Endothelial cell of umbilical vein (primary cell): ENCODE results near the gene STRN. TPM values are rescaled to one million over a fixed set of nuclear protein-coding genes. Genes with fewer than 3 reads are reported as not detected.

Experiments used
- BruUV-seq: library from RNA; stranded (reverse); fragments of 400-500 nt; replicated peaks from 2 replicates; lab custom pipeline; 2021; lab: Mats Ljungman, UMichigan
- CTCF ChIA-PET: fragments of 300-600, 350-600 bp; sonication (Branson Sonifier 250); formaldehyde crosslinking; loops from one replicate; lab custom pipeline; 2021; ENCODE audit warnings: antibody characterized with exemption, inconsistent platforms; lab: Charles Lee
- POLR2A ChIA-PET: fragments of 300-600, 350-600 bp; sonication (Branson Sonifier 250); formaldehyde crosslinking; loops from one replicate; lab custom pipeline; 2021; ENCODE audit warnings: antibody characterized with exemption, inconsistent platforms; lab: Charles Lee
- DNase-seq: peaks from one replicate; pipeline ENCODE4 v3.0.0-alpha.2; 2011; ENCODE audit warnings: low read depth, low spot score
- FAIRE-seq: peaks from 2 replicates; lab custom pipeline; 2011; peaks lifted over from hg19 to GRCh38; lab: Jason Lieb, UNC
- H2AFZ ChIP-seq: 2 replicates; pipeline ENCODE4 v1.6.0; 2012; ENCODE audit warnings: low read depth, low read length, control low read depth, inconsistent platforms
- H3K27ac ChIP-seq: 2 replicates; pipeline ENCODE4 v1.5.1; 2011; ENCODE audit warnings: low read depth, mild to moderate bottlenecking, control low read depth, low read length, moderate library complexity; ENCODE audit not compliant: insufficient read depth
- H3K27me3 ChIP-seq, 2 experiments: 2 replicates each; pipeline versions ENCODE4 v1.6.0 to v1.6.1; 2011; ENCODE audit warnings: low read length in 2 of 2, mixed read lengths in 1 of 2; ENCODE audit not compliant: control insufficient read depth in 2 of 2, insufficient read depth in 2 of 2
- H3K36me3 ChIP-seq, 2 experiments: 2 replicates in 1 of 2; 3 replicates in 1 of 2; pipeline ENCODE4 v1.5.1; 2011; ENCODE audit warnings: low read length in 2 of 2, mild to moderate bottlenecking in 1 of 2, moderate library complexity in 1 of 2; ENCODE audit not compliant: control insufficient read depth in 2 of 2, insufficient read depth in 2 of 2; ENCODE audit errors: extremely low read depth in 1 of 2
- H3K4me1 ChIP-seq: 3 replicates; pipeline ENCODE4 v1.5.1; 2011; ENCODE audit warnings: mild to moderate bottlenecking, low read length; ENCODE audit not compliant: control insufficient read depth, insufficient read depth; ENCODE audit errors: extremely low read depth
- H3K4me2 ChIP-seq: 2 replicates; pipeline ENCODE4 v1.6.1; 2011; ENCODE audit warnings: low read length, control low read depth, mixed read lengths; ENCODE audit not compliant: insufficient read depth
- H3K4me3 ChIP-seq, 3 experiments: fragments of 200-600 bp in 1 of 3; sonication (generic), shearing (Covaris generic) in 1 of 3; replicated peaks in 1 of 3; 2 replicates each; pipeline ENCODE4 v1.5.1; 2011 to 2016; ENCODE audit warnings: control low read depth in 3 of 3, low read length in 3 of 3, mild to moderate bottlenecking in 2 of 3, inconsistent platforms in 1 of 3, low read depth in 1 of 3, moderate library complexity in 1 of 3; ENCODE audit not compliant: insufficient read depth in 1 of 3
- H3K79me2 ChIP-seq: 2 replicates; pipeline ENCODE4 v1.6.0; 2012; ENCODE audit warnings: low read length, inconsistent platforms; ENCODE audit not compliant: control insufficient read depth, insufficient read depth
- H3K9ac ChIP-seq: replicated peaks from 2 replicates; pipeline ENCODE3; 2011; ENCODE audit warnings: low read length, control low read depth; ENCODE audit not compliant: insufficient read depth; ENCODE audit errors: extremely low read depth
- H3K9me1 ChIP-seq: replicated peaks from 3 replicates; pipeline ENCODE4 v1.6.0; 2011; ENCODE audit warnings: mild to moderate bottlenecking, low read length; ENCODE audit not compliant: control insufficient read depth, insufficient read depth; ENCODE audit errors: extremely low read depth
- H3K9me3 ChIP-seq: replicated peaks from 2 replicates; pipeline ENCODE4 v1.5.1; 2012; ENCODE audit warnings: low read length, inconsistent platforms; ENCODE audit not compliant: control insufficient read depth, insufficient read depth
- H4K20me1 ChIP-seq: replicated peaks from 2 replicates; pipeline ENCODE3; 2011; ENCODE audit warnings: mild to moderate bottlenecking, low read length; ENCODE audit not compliant: control insufficient read depth, insufficient read depth; ENCODE audit errors: extremely low read depth
- CTCF ChIP-seq, 2 donors: IDR thresholded peaks; 1 replicate in 1 of 2; 2 replicates in 1 of 2; pipeline ENCODE4 v1.5.1; 2011; ENCODE audit warnings: low read length in 2 of 2, mild to moderate bottlenecking in 2 of 2, moderate library complexity in 2 of 2, control low read depth in 1 of 2, inconsistent platforms in 1 of 2, low read depth in 1 of 2; ENCODE audit not compliant: insufficient read depth in 1 of 2; ENCODE audit errors: extremely low read depth in 1 of 2
- EZH2 ChIP-seq: IDR thresholded peaks from 2 replicates; pipeline ENCODE4 v1.6.1; 2012; ENCODE audit warnings: borderline replicate concordance, low read depth, mild to moderate bottlenecking, moderate library complexity, low read length, inconsistent platforms; ENCODE audit not compliant: severe bottlenecking
- FOS ChIP-seq: IDR thresholded peaks from 2 replicates; pipeline ENCODE4 v1.6.1; 2011; ENCODE audit warnings: mild to moderate bottlenecking, low read length, moderate library complexity, borderline replicate concordance; ENCODE audit not compliant: insufficient read depth
- GATA2 ChIP-seq: IDR thresholded peaks from 2 replicates; pipeline ENCODE4 v1.7.0; 2011; ENCODE audit warnings: low read depth, mild to moderate bottlenecking, moderate library complexity, mixed read lengths, low read length; ENCODE audit not compliant: insufficient read length, insufficient read depth
- JUN ChIP-seq: IDR thresholded peaks from 2 replicates; pipeline ENCODE4 v1.6.1; 2011; ENCODE audit warnings: borderline replicate concordance, low read depth; ENCODE audit not compliant: insufficient read length, insufficient read depth
- MAX ChIP-seq: IDR thresholded peaks from 2 replicates; pipeline ENCODE4 v1.6.1; 2011; ENCODE audit not compliant: insufficient read depth, insufficient read length
- MYC ChIP-seq: IDR thresholded peaks from one replicate; pipeline ENCODE4 v1.6.1; 2011; ENCODE audit warnings: mild to moderate bottlenecking, low read depth, low read length
- POLR2A ChIP-seq: IDR thresholded peaks from 2 replicates; pipeline ENCODE4 v1.6.1; 2012; ENCODE audit warnings: low read depth, mild to moderate bottlenecking, control low read depth, low read length
- POLR2AphosphoS5 ChIP-seq: IDR thresholded peaks from 2 replicates; pipeline ENCODE4 v1.6.1; 2012; ENCODE audit warnings: low read depth, mild to moderate bottlenecking, control low read depth, low read length, moderate library complexity; ENCODE audit not compliant: insufficient read depth
- dilution Hi-C: fragments of 300-500 bp; cut with MboI; formaldehyde crosslinking; loops from one replicate; pipeline ENCODE4 v1.15.0; 2019; ENCODE audit warnings: low sequenced_read_pairs; ENCODE audit not compliant: extremely low pct_ligation_motif_present
- intact Hi-C: fragments of 100-400 bp; cut with micrococcal nuclease; formaldehyde crosslinking; loops from one replicate; pipeline ENCODE4 v1.10.0; 2022
- polyA plus RNA-seq, 4 experiments: library from polyadenylated mRNA; depleted of rRNA in 3 of 4; stranded (reverse) in 3 of 4; unstranded in 1 of 4; fragments of >200 nt; gene quantifications; 2 replicates each; pipeline versions ENCODE4 v1.2.1 to v1.2.3, GENCODE V29; 2011 to 2012; ENCODE audit warnings: missing spikeins in 1 of 4
- total RNA-seq: library from RNA; stranded (reverse); gene quantifications from 2 replicates; pipeline ENCODE4 v1.2.3, GENCODE V29; 2021

Gene STRN
- total and polyA plus RNA-seq, 2 donors (not counting 3 experiments of a cell fraction or from before 2014, with no cell fraction given) = 6.7 to 33.4 TPM

- Histone ChIP-seq H4K20me1 (no peaks in the 10 kb centered on the region), H2AFZ (no peak overlapping the region), H3K9ac (no peak overlapping the region), H3K9me3 (no peaks in the 10 kb centered on the region), H3K4me1 (peaks cover 3% of the 10 kb centered on the region), H3K4me3 (no peak overlapping the region), H3K9me1 (no peaks in the 10 kb centered on the region), H3K79me2 (no peaks in the 10 kb centered on the region), H3K4me2 (no peak overlapping the region), H3K27me3 (no peaks in the 10 kb centered on the region), H3K36me3 (no peaks in the 10 kb centered on the region), H3K27ac (no peak overlapping the region)
- intact Hi-C loops (no loop called here), dilution Hi-C loops (no loop called here)
- no peak for TF ChIP-seq CTCF (IDR thresholded peaks at IDR 0.05; ENCODE audit: extremely low read depth in 1 of 2, insufficient read depth in 1 of 2, low read depth in 1 of 2, low read length in 2 of 2)
- no peak for TF ChIP-seq JUN
- TF ChIP-seq POLR2AphosphoS5 = no peak
- no peak for TF ChIP-seq GATA2
- TF ChIP-seq POLR2A = no peak
- no peak for TF ChIP-seq EZH2
- TF ChIP-seq MAX = no peak
- TF ChIP-seq FOS = no peak
- TF ChIP-seq MYC = no peak
- ChIA-PET POLR2A (no interaction called here), CTCF (interaction anchor here (0.7 kb wide), 1 partner anchor 33 kb away, joined by 3 read pairs; no protein-coding TSS in a partner anchor)
- BruUV-seq = no TSS peak
- DNase-seq = no peak
- no peak for FAIRE-seq
Observed at GRCh38 chr2:36818542-36818941, 147.8 kb downstream of the STRN start.
